ENCODE data around the gene SELPLG.

SELPLG gene

GRCh38 chr12:108583991-108584390 lies 49.7 kb downstream of the SELPLG start:
- Histone ChIP-seq H3K9ac (ENCODE audit: insufficient read length) (no peak overlapping the region), H3K4me3 (no peak overlapping the region)
- TF ChIP-seq POLR2AphosphoS5 (IDR thresholded peaks at IDR 0.05; ENCODE audit: borderline replicate concordance, low read depth, low read length) (no peak), FOXP2 (optimal IDR thresholded peaks at IDR 0.05; ENCODE audit: control extremely low read depth, extremely low read length, insufficient read depth) (no peak), EZH2 (IDR thresholded peaks at IDR 0.05) (no peak)

GRCh38 chr12:108582978-108583770 lies 50.5 kb downstream of the SELPLG start:
- no peak overlapping the region for H3K4me3 ChIP-seq
- H3K36me3 ChIP-seq (ENCODE audit: insufficient read depth, low read length): no peaks in the 10 kb centered on the region
- TF ChIP-seq FOXP2 (optimal IDR thresholded peaks at IDR 0.05; ENCODE audit: control extremely low read depth, extremely low read length, insufficient read depth): no peak
- TF ChIP-seq EZH2 (IDR thresholded peaks at IDR 0.05): no peak
- TF ChIP-seq POLR2AphosphoS5 (IDR thresholded peaks at IDR 0.05; ENCODE audit: borderline replicate concordance, low read depth, low read length): no peak
- no peak overlapping the region for H3K9ac ChIP-seq (ENCODE audit: insufficient read length)
- H3K9me3 ChIP-seq (ENCODE audit: low read depth, low read length): no peaks in the 10 kb centered on the region
- DNase-seq (ENCODE audit: low read depth, low spot score): no peak
- H3K27ac ChIP-seq: 0 out of 2 replicates have a peak overlapping the region, but pooled peaks have one; percentile 9

More at GRCh38 chr12:108583991-108584390, 49.7 kb downstream of the SELPLG start:
- Histone ChIP-seq H3K9me3 (ENCODE audit: low read depth, low read length) (no peaks in the 10 kb centered on the region), H3K27ac (no peak overlapping the region), H3K36me3 (ENCODE audit: insufficient read depth, low read length) (no peaks in the 10 kb centered on the region)
- no peak for DNase-seq (ENCODE audit: low read depth, low spot score)

GRCh38 chr12:108582509-108582908 lies 51.2 kb downstream of the SELPLG start:
- DNase-seq (ENCODE audit: low read depth, low spot score): no peak
- Histone ChIP-seq H3K9me3 (ENCODE audit: low read depth, low read length) (no peaks in the 10 kb centered on the region), H3K36me3 (ENCODE audit: insufficient read depth, low read length) (no peaks in the 10 kb centered on the region), H3K27ac (no peak overlapping the region), H3K9ac (ENCODE audit: insufficient read length) (no peak overlapping the region), H3K4me3 (no peak overlapping the region)
- TF ChIP-seq EZH2 (IDR thresholded peaks at IDR 0.05) (no peak), POLR2AphosphoS5 (IDR thresholded peaks at IDR 0.05; ENCODE audit: borderline replicate concordance, low read depth, low read length) (no peak), FOXP2 (optimal IDR thresholded peaks at IDR 0.05; ENCODE audit: control extremely low read depth, extremely low read length, insufficient read depth) (no peak)

DNA sequence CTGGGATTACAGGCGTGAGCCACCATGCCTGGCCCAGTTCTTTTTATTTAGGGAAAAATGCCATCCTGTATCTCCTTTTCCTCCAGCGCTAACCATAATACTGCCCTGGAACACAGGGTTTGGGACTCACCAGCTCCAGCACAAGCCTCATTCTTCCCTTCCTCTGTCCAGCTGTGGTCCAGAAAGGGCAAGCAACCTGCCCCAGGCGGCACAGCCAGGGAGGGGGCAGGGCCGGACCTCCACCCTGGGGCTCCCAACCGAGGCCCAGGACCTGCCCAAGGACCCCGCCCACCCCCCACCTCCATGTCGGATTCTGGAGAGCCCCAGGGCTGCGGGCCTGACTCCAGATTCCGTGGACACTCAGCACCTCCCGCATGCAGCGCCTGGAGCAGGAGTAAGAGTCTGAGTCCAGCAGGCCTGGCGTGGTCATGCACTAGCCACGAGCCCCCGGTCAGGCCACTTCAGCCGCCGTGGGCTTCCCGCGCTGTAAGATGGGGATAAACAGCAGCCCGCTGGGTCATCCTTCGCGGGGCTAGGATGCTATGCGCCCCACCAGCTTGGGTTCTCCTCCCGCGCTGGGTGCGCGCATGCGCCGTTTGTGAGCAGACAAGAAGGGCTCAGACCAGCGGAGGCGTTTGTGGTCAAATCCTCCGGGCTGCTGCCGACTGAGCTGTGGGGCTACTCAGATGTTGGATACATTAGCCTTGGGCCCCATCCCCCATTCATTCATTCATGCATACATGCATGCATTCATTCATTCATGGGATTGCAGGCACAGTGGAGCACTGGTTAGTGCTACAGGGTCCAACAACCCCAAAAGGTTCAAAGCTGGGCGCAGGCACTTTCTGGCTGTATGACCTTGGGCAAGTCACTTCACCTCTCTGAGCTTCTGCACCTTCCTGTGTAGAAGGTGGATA lies 52.1 kb downstream of the SELPLG start:
- DNase-seq (ENCODE audit: low read depth, low spot score): no peak
- Histone ChIP-seq H3K9me3 (ENCODE audit: low read depth, low read length) (no peaks in the 10 kb centered on the region), H3K27ac (no peak overlapping the region), H3K9ac (ENCODE audit: insufficient read length) (no peak overlapping the region), H3K36me3 (ENCODE audit: insufficient read depth, low read length) (no peaks in the 10 kb centered on the region), H3K4me3 (no peak overlapping the region)
- TF ChIP-seq POLR2AphosphoS5 (IDR thresholded peaks at IDR 0.05; ENCODE audit: borderline replicate concordance, low read depth, low read length) (no peak), FOXP2 (optimal IDR thresholded peaks at IDR 0.05; ENCODE audit: control extremely low read depth, extremely low read length, insufficient read depth) (no peak), EZH2 (IDR thresholded peaks at IDR 0.05) (no peak)

- no peak overlapping the region for H3K4me3 ChIP-seq
- no peaks in the 10 kb centered on the region for H3K36me3 ChIP-seq (ENCODE audit: insufficient read depth, low read length)
- H3K9me3 ChIP-seq (ENCODE audit: low read depth, low read length): no peaks in the 10 kb centered on the region
- no peak for DNase-seq (ENCODE audit: low read depth, low spot score)
- no peak overlapping the region for H3K9ac ChIP-seq (ENCODE audit: insufficient read length)
- no peak overlapping the region for H3K27ac ChIP-seq
- TF ChIP-seq EZH2 (IDR thresholded peaks at IDR 0.05) (no peak), FOXP2 (optimal IDR thresholded peaks at IDR 0.05; ENCODE audit: control extremely low read depth, extremely low read length, insufficient read depth) (no peak), POLR2AphosphoS5 (IDR thresholded peaks at IDR 0.05; ENCODE audit: borderline replicate concordance, low read depth, low read length) (no peak)
Observed at GRCh38 chr12:108580531-108580930, 53.2 kb downstream of the SELPLG start.

DNA sequence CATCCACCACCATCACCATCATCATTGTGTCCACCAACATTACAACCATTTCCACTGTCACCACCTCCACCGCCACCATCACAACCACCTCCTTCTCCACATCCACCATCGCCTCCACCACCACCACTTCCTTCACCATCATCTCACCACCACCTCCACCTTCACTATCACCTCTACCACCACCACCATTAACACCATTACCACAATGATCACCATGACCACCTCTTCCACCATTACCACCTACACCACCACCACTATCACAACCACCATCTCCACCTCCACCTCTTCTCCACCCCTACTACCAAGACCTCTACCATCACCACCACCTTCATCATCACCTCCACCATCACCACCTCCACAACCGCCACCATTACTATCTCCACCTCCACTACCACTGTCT lies 54.9 kb downstream of the SELPLG start:
- Histone ChIP-seq H3K27ac (peak overlapping the region; percentile 15; the same call in 1 of the 2 replicates), H3K36me3 (ENCODE audit: insufficient read depth, low read length) (no peaks in the 10 kb centered on the region), H3K9me3 (ENCODE audit: low read depth, low read length) (no peaks in the 10 kb centered on the region), H3K9ac (ENCODE audit: insufficient read length) (no peak overlapping the region), H3K4me3 (no peak overlapping the region)
- no peak for TF ChIP-seq POLR2AphosphoS5 (IDR thresholded peaks at IDR 0.05; ENCODE audit: borderline replicate concordance, low read depth, low read length)
- TF ChIP-seq FOXP2 (optimal IDR thresholded peaks at IDR 0.05; ENCODE audit: control extremely low read depth, extremely low read length, insufficient read depth): no peak
- no peak for TF ChIP-seq EZH2 (IDR thresholded peaks at IDR 0.05)
- DNase-seq (ENCODE audit: low read depth, low spot score): no peak

DNA sequence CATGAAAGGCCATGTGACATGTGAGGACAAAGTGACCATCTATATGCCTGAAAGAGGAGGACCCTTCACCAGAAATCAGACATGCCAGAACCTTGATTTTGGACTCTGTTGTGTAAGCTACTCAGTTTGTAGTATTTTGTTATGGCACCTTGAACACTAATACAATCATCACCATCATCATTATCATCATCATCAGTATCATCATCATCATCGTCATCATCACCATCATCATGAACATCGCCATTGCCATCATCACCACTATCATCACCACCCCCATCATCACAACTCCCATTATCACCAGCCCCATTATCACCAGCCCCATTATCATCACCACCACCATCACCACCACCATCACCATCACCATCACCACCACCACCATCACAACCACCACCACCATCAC lies 55.4 kb downstream of the SELPLG start:
- no peak overlapping the region for H3K4me3 ChIP-seq
- no peak overlapping the region for H3K27ac ChIP-seq
- H3K9ac ChIP-seq (ENCODE audit: insufficient read length): no peak overlapping the region
- no peaks in the 10 kb centered on the region for H3K36me3 ChIP-seq (ENCODE audit: insufficient read depth, low read length)
- H3K9me3 ChIP-seq (ENCODE audit: low read depth, low read length): no peaks in the 10 kb centered on the region
- no peak for DNase-seq (ENCODE audit: low read depth, low spot score)
- TF ChIP-seq EZH2 (IDR thresholded peaks at IDR 0.05) (no peak), POLR2AphosphoS5 (IDR thresholded peaks at IDR 0.05; ENCODE audit: borderline replicate concordance, low read depth, low read length) (no peak), FOXP2 (optimal IDR thresholded peaks at IDR 0.05; ENCODE audit: control extremely low read depth, extremely low read length, insufficient read depth) (no peak)

DNA sequence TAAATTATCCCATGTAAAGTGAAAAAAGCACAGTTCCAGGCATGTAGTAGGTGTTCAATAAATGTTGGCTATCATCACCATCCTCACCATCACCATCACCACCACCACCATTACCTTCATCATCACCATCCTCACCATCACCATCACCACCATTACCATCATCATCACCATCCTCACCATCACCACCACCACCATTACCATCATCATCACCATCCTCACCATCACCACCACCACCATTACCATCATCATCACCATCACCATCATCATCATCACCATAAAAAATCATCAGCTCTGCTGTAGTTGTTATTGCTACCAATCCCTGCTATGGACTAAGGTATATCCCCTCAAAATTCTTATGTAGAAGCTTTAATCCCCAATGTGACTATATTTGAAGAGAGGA lies 56.2 kb downstream of the SELPLG start:
- TF ChIP-seq POLR2AphosphoS5 (IDR thresholded peaks at IDR 0.05; ENCODE audit: borderline replicate concordance, low read depth, low read length) (no peak), EZH2 (IDR thresholded peaks at IDR 0.05) (no peak), FOXP2 (optimal IDR thresholded peaks at IDR 0.05; ENCODE audit: control extremely low read depth, extremely low read length, insufficient read depth) (no peak)
- H3K36me3 ChIP-seq (ENCODE audit: insufficient read depth, low read length): no peaks in the 10 kb centered on the region
- no peak overlapping the region for H3K9ac ChIP-seq (ENCODE audit: insufficient read length)
- H3K9me3 ChIP-seq (ENCODE audit: low read depth, low read length): no peaks in the 10 kb centered on the region
- no peak for DNase-seq (ENCODE audit: low read depth, low spot score)
- H3K4me3 ChIP-seq: no peak overlapping the region
- H3K27ac ChIP-seq: no peak overlapping the region

All from SK-N-MC (cell line).